ENCODE data around the gene LGR6.

LGR6 gene

DNA sequence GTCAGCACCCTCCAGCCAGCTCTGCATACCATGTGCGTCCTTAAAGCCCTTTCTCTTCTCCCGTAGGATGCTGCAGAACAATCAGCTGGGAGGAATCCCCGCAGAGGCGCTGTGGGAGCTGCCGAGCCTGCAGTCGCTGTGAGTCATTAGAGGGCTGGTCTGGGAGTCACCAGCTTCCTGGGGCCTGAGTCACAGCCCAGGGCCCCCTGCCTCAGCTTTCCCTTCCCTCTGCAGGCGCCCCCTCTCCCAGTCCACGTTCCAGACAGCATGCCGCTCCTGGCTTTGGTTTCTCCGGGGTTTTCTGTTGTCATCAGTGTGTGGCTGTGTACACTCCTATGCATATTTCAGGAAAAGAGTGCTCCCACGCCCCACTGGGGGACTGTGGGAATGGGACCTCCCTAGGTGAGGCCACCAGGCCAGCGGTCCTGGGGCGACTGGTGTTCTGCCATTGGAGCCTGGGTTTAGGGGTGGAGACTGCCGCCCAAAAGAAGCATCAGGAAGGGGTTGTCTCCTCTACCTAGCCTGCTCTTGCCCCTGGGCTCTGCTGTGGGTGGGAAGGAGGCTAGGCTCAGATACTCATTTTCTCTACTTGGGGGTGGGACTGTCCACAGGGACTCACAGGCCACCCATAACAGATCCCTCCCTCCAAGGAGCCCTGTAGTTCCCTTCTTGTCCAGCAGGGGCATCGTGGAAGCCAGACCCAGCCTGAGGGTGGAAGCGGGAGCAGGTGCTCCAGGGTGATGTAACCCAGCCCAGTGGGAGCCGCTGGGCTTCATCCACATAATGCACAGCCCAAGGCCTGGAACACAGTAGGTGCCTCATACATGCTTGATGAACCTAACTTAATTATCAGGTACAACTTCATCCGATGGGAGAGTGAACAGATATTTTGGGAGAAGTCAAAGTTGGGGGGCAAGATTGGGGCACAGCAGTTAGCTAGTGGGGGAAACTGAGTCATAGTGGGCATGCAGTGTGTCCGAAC is 42.5 kb downstream of the LGR6 start (continued):
- TF ChIP-seq ZNF707 (tag by site-specific recombination; IDR thresholded peaks at IDR 0.05) (no peak), ZNF132 (tag by site-specific recombination; IDR thresholded peaks at IDR 0.05; ENCODE audit: borderline replicate concordance) (no peak), ZNF133 (tag by site-specific recombination; IDR thresholded peaks at IDR 0.05) (no peak), TRIM28 (IDR thresholded peaks at IDR 0.05; ENCODE audit: borderline replicate concordance, low read length) (no peak), ZNF660 (tag by site-specific recombination; IDR thresholded peaks at IDR 0.05) (0 out of 2 replicates have a peak, but pooled peaks have one; percentile 20)

DNA sequence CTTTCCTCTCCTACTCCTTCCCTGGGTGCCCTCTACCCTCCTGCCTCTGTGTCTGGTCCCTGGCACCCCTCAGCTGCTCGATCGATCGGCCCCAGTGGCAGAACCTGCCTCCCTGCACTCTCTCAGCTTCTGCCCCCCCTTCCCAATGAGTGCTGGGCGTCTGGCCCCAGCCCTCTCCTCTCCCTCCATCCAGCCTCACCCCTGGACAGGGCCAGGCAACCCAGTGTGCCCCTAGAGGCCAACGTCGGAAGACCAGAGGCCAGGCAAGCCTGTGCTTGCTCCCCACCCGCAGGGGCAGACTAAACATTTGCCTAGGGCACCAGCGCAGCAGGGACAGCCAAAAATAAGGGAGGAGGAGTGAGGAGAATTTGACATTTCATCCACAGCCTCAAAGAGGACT is 43.5 kb downstream of the LGR6 start:
- Histone ChIP-seq H3K9me3 (ENCODE audit: control insufficient read depth, insufficient read depth, low read depth, low read length) (no peaks in the 10 kb centered on the region), H3K36me3 (ENCODE audit: control insufficient read depth in 2 of 2, insufficient read depth in 1 of 2, low read length in 2 of 2) (no peaks in the 10 kb centered on the region), H3K27ac (ENCODE audit: extremely low read depth, low read depth, low read length) (no peak overlapping the region; the same call in 1 of the 2 replicates), H3K4me3 (ENCODE audit: low read depth, low read length) (no peak overlapping the region), H3K4me1 (ENCODE audit: control insufficient read depth, insufficient read depth, low read length) (peaks cover 5% of the 10 kb centered on the region; the same call in 1 of the 2 replicates)
- ChIA-PET CTCF (interaction anchor here (0.6 to 4.7 kb wide), 29 partner anchors 10 to 421 kb away, joined by 3 to 35 read pairs (median 5); partner anchors contain the start of gene LGR6), POLR2A (interaction anchor here (0.7 kb wide), 1 partner anchor 44 kb away, joined by 4 read pairs; no protein-coding TSS in a partner anchor)
- TF ChIP-seq ZNF155 (tag by site-specific recombination; IDR thresholded peaks at IDR 0.05) (no peak), ZBTB17 (tag by site-specific recombination; IDR thresholded peaks at IDR 0.05) (peak; percentile 48; the same call in 1 of the 2 replicates), OSR2 (tag by site-specific recombination; IDR thresholded peaks at IDR 0.05) (peak; percentile 43), ZNF2 (tag by site-specific recombination; IDR thresholded peaks at IDR 0.05) (peak; percentile 42; the same call in 1 of the 2 replicates), SCRT2 (tag by site-specific recombination; IDR thresholded peaks at IDR 0.05) (no peak), ZNF214 (tag by site-specific recombination; IDR thresholded peaks at IDR 0.05; ENCODE audit: borderline replicate concordance) (no peak), MYNN (tag by site-specific recombination; IDR thresholded peaks at IDR 0.05; ENCODE audit: borderline replicate concordance) (no peak), ZNF423 (tag by site-specific recombination; IDR thresholded peaks at IDR 0.05) (peak; percentile 82), KLF7 (tag by site-specific recombination; IDR thresholded peaks at IDR 0.05; ENCODE audit: borderline replicate concordance) (no peak), ZFP69B (tag by site-specific recombination; IDR thresholded peaks at IDR 0.05) (0 out of 2 replicates have a peak, but pooled peaks have one; percentile 38), ZBTB44 (tag by site-specific recombination; IDR thresholded peaks at IDR 0.05) (no peak), ZNF335 (tag by site-specific recombination; conservative IDR thresholded peaks at IDR 0.05) (peak; percentile 85), ZNF48 (tag by site-specific recombination; IDR thresholded peaks at IDR 0.05) (no peak), WT1 (tag by site-specific recombination; IDR thresholded peaks at IDR 0.05) (peak; percentile 53), ZBTB48 (tag by site-specific recombination; IDR thresholded peaks at IDR 0.05) (peak; percentile 90; the same call in 1 of the 2 replicates), ZBTB26 (tag by site-specific recombination; optimal IDR thresholded peaks at IDR 0.05) (no peak), ZFP37 (tag by site-specific recombination; IDR thresholded peaks at IDR 0.05) (no peak), ZFHX2 (tag by site-specific recombination; conservative IDR thresholded peaks at IDR 0.05) (no peak), ZNF341 (tag by site-specific recombination; IDR thresholded peaks at IDR 0.05; ENCODE audit: low read depth) (0 out of 2 replicates have a peak, but pooled peaks have one; percentile 17), ZEB2 (tag by site-specific recombination; IDR thresholded peaks at IDR 0.05) (0 out of 2 replicates have a peak, but pooled peaks have one; percentile 11), ZNF366 (tag by site-specific recombination; conservative IDR thresholded peaks at IDR 0.05) (peak; percentile 97), ZSCAN18 (tag by site-specific recombination; IDR thresholded peaks at IDR 0.05) (0 out of 2 replicates have a peak, but pooled peaks have one; percentile 21), ZNF660 (tag by site-specific recombination; IDR thresholded peaks at IDR 0.05) (no peak), REPIN1 (tag by site-specific recombination; IDR thresholded peaks at IDR 0.05; ENCODE audit: low read depth) (no peak), SP3 (tag by site-specific recombination; IDR thresholded peaks at IDR 0.05) (no peak), ZNF600 (tag by site-specific recombination; IDR thresholded peaks at IDR 0.05) (peak; percentile 93), ZNF76 (tag by site-specific recombination; IDR thresholded peaks at IDR 0.05; ENCODE audit: borderline replicate concordance, low read depth) (no peak)
- TF ChIP-seq, protein P1, sequence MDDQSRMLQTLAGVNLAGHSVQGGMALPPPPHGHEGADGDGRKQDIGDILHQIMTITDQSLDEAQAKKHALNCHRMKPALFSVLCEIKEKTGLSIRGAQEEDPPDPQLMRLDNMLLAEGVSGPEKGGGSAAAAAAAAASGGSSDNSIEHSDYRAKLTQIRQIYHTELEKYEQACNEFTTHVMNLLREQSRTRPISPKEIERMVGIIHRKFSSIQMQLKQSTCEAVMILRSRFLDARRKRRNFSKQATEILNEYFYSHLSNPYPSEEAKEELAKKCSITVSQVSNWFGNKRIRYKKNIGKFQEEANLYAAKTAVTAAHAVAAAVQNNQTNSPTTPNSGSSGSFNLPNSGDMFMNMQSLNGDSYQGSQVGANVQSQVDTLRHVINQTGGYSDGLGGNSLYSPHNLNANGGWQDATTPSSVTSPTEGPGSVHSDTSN (CRISPR knock-in tag; IDR thresholded peaks at IDR 0.05), result no peak
